ENCODE measurements around the gene LGALS9.
"Not testable (repeated sequence)": the region's sequence is repeated elsewhere in the genome, so short reads cannot be mapped to it uniquely, and the experiment has no call there.

LGALS9 gene

GRCh38 chr17:27631897-27632725 is 1.1 kb downstream of the LGALS9 start:
- no peak for DNase-seq

GRCh38 chr17:27632766-27633165 is 1.8 kb downstream of the LGALS9 start:
- not testable (repeated sequence) for DNase-seq

DNA sequence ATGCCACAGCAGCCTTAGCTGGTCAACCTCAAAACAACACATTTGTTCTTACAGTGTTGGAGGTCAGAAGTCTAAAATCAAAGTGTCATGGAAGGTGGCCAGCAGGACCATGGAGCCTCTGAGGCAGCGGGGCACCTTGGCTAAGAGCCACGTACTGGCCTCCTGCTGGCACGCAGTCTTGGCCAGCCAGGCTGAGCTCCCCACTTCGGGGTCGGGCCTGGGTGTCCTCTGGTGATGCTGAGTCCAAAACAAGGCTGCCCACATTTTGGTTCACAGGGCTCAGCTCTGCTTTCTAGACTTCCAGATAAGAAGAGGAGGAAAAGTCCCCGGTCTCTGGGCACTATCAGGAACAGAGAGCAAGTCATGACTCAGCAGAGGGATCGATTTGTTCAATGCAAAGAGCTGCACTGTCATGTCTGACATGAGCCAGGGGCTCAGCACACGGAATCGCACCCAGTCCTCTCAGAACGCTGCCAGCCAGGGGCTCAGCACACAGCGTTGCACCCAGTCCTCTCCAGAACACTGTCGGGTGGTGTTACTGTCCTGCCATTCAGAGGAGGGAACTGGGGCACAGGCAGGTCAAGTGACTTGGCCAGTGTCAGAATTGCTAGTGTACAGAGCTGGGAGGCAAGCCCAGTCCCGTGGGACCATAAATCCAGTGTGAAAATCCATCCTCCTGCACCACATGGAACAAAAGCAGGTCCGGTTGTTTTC is 2.5 kb downstream of the LGALS9 start:
- no peak for DNase-seq

- DNase-seq = no peak
Observed at GRCh38 chr17:27634026-27634335, 3.0 kb downstream of the LGALS9 start.

- DNase-seq = no peak
Observed at GRCh38 chr17:27634776-27635175, 3.8 kb downstream of the LGALS9 start.

DNA sequence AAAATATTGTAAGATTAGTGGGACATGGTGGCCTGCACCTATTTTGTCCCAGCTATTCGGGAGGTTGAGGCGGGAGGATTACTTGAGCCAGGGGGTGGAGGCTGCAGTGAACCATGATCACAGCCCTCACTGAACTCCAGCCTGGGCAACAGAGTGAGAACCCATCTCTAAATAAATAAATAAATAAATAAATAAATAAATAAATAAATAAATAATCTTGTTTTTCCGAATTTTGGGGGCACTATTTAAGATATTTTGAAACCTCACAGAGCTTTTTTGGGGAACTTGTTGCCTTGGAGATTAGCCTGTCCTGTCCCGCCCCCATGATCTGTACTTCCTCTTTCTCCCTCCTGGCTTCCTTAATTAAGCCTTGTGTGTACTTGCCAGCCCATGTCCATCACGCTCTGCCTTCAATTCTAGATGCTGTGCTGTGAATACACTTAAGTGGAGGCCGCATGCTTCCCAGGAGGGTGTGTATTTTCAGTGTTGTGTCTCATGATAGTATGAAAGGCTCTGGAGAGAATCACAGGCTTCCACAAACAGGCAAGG is 4.4 kb downstream of the LGALS9 start:
- DNase-seq = no peak

DNA sequence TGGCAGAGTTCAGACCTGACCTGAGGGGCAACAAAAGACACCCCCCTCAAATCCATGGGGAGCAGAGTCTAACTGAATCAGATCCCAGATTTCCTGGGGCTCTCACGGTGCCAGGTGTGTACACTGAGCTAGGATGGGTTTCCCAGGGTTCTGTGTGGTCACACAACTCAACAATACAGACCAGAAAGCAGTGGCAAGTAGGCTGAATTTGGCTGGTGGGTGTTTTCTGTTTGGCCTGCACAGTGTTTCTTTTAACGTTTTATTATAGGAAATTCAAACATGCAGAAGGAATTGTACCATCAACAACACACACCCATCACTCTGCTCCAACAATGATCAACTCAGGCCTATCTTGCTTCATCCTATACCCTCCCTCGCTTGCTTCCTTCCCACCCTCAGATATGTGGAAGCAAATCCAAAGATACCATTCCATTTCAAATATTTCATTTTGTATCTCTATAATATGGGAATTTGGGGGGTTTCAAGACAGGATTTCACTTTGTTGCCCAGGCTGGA is 5.1 kb downstream of the LGALS9 start:
- not testable (repeated sequence) for DNase-seq

GRCh38 chr17:27637818-27638217 is 6.8 kb downstream of the LGALS9 start:
- DNase-seq = not testable (repeated sequence)

GRCh38 chr17:27638415-27638914 is 7.5 kb downstream of the LGALS9 start:
- not testable (repeated sequence) for DNase-seq

GRCh38 chr17:27640790-27641189 is 9.8 kb downstream of the LGALS9 start:
- no peak for DNase-seq

DNA sequence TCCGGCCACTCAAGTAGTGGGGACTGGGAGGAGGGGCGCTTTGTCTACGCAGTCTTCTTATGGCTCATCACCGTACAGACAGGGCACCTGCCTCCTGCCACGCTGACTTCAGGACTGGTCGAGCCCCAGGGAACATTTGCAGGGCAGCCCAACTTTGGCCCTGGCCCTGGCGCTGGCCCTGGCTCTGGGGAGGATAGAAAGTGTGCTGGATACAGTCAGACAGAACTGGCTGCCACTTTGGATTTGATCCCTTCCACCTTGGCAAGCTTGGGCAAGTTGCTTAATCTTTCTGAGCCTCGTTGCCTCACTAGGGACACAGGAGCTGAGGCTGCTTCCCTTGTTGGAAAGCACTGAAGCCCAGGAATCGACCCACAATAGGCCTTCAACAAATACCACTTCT is 13.6 kb downstream of the LGALS9 start:
- no peak for DNase-seq

DNA sequence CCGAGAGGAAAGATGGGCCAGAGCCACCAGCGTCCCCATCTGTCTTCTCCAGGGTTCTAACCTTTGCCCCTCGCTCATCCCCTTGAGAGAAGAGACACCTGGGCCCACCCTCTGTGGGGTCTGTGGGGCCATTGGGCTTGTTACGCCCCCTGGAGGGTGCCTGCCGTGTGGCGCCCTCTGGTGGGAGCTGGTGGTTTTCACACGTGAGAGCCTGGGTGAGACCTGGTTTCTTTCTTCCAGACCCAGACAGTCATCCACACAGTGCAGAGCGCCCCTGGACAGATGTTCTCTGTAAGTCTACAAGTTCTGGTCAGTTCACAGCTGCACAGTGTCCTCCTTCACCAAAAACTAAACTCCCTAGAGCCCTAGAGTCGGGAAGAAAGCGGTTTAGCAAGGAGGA is 14.6 kb downstream of the LGALS9 start:
- DNase-seq = not testable (repeated sequence)

DNA sequence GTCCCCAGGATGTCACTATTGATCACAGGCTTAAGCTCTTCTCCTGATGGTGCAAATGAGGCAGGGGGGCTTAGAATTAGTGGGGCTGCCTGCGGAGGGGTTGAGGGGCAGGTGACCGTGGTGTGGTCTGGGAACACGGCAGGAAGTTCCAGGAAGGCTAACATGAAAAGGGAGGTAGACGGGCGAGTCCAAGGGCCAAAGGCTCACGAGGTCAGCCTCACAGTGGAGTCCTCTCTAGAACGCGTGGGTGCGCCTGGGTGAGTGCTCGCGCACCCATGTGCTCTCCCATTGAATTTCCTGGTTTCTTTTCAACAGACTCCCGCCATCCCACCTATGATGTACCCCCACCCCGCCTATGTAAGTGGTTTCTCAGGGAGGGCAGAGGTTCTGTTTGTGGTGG is 15.2 kb downstream of the LGALS9 start:
- no peak for DNase-seq

DNA sequence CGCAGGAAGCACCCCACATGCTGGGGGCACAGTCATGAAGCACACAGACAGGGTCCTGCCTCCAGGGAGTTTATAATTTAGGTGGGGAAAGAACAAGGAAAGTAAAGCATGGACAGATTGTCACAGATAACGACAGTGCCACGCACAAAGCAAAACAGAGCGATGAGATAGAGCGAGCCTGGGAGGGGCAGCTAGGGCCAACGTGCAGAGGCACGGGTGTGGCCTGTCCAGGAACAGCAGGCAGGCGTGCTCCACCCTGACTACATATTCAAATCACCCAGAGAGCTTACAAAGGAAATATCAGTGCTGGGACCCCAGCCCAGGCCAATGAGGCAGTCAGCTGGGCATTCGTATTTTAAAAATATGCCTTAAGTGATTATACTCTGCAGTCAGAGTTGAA is 16.8 kb downstream of the LGALS9 start:
- no peak for DNase-seq

GRCh38 chr17:27649111-27649571 is 18.2 kb downstream of the LGALS9 start:
- DNase-seq = not testable (repeated sequence)

- no peak for DNase-seq
Observed at GRCh38 chr17:27649929-27650328, 18.9 kb downstream of the LGALS9 start.

GRCh38 chr17:27650836-27651235 is 19.8 kb downstream of the LGALS9 start:
- DNase-seq = no peak

DNA sequence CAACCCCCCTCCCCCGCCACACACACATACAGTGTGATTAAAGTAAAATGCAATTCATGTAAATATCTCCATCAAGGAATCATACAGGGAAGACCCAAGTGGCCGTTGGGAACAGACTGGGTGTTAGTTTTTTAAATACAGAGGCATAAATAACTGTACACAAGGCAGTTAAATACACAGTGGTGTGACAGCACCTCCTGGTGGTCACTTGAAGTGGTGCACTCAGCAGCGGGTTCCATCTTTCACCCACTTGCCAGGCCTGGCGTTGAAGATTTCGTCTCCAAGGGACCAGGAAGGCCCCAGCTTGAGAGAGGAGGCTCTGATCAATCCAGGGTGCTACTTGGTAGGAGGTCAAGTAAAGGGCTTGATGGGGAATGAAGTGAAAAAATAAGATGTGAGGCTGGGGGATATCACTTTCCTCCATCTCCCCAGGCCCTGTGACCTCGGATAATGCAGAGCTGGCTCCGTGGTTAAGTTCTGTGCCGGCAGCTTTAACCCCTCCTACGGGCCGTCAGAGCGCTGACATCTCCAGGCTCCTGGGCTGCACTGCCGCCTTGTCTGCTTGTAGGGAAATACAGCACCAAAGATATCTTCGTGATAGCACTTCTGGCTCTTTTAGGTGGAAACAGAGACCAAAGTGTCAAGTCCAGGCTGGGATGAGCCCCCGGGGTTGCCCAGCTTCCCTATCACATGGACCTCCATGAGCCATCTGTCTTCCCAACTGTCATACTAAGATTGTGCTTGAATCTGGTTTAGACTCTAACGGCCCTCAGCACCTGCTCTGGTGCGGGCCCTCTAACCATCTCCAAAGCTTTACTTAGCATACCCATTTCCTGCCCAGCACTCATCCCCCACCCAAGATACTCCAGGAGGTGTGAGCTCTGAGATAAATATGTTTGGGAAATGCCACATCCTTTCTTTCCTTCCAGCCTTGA is 20.7 kb downstream of the LGALS9 start:
- DNase-seq = peak; percentile 61

GRCh38 chr17:27653449-27653971 is 22.5 kb downstream of the LGALS9 start:
- DNase-seq = not testable (repeated sequence)

DNA sequence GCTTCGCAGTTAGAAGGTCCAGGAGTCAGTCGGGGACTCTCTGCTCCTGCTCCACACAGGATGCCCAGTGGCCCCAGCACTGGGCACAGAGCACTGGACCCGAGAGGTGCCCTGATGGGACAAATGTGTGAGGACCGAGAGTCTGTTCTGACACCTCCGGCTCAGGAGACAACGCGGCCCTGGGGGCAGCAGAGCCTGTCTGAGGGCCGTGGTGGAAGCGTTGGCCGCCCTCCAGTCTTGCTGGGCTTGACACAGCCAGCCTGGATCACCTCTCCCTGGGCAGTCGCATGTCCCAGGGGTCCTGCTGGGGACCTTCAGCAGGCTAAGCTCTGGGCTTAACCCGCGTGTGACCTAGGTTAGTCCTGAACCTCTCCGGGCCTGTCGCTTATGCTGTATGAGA is 23.1 kb downstream of the LGALS9 start:
- no peak for DNase-seq

GRCh38 chr17:27654654-27655524 is 23.9 kb downstream of the LGALS9 start:
- DNase-seq = peak; percentile 62
